Vagina (tissue), 2 donors: ENCODE data around the gene MACF1.

ENCODE experiments used
- POLR2AphosphoS5 ChIP-seq, 2 donors: sonication (generic); formaldehyde crosslinking; IDR thresholded peaks; one replicate each; pipeline ENCODE4 v1.9.0; 2017; ENCODE audit warnings: antibody characterized with exemption in 2 of 2, mild to moderate bottlenecking in 2 of 2, low read depth in 1 of 2; ENCODE audit not compliant: insufficient read depth in 1 of 2
- TF ChIP-seq, protein P1 (sequence below), 3 experiments: fragments of 450-650 bp in 2 of 3; fragments of 200-600 bp in 1 of 3; sonication (generic) in 1 of 3; IDR thresholded peaks; one replicate each; pipeline ENCODE4 v1.5.1; 2017 to 2019; ENCODE audit warnings: antibody characterized with exemption in 3 of 3, mild to moderate bottlenecking in 2 of 3, moderate library complexity in 2 of 3

DNA sequence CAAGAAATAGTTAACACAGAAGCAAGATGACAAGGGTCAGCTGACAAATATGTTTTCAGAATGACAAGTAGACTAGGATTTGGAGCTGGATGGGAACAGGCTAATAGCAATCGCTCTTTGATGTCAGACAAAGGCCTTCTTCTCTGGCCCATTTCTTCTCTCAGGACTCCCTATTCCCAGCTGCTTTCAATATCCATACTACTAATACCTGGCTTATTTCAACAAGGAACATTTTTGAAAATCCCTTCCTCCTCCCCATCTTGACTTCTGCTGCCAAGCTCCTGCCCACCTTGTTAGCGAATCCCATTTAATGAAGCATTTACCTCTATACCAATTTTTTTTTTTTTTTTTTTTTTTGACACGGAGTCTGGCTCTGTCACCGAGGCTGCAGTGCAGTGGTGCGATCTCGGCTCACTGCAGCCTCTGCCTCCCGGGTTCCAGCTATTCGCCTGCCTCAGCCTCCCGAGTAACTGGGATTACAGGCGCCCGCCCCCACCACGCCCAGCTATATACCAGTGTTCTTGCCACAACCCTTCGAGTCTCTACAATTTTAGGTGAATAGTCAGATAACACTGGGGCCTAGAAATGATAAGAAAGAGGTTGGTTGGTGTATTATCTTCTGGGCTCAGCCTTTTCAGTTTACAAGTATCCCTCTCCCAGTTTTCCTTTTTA, 68.4 kb downstream of the MACF1 start:
- TF ChIP-seq, protein P1, sequence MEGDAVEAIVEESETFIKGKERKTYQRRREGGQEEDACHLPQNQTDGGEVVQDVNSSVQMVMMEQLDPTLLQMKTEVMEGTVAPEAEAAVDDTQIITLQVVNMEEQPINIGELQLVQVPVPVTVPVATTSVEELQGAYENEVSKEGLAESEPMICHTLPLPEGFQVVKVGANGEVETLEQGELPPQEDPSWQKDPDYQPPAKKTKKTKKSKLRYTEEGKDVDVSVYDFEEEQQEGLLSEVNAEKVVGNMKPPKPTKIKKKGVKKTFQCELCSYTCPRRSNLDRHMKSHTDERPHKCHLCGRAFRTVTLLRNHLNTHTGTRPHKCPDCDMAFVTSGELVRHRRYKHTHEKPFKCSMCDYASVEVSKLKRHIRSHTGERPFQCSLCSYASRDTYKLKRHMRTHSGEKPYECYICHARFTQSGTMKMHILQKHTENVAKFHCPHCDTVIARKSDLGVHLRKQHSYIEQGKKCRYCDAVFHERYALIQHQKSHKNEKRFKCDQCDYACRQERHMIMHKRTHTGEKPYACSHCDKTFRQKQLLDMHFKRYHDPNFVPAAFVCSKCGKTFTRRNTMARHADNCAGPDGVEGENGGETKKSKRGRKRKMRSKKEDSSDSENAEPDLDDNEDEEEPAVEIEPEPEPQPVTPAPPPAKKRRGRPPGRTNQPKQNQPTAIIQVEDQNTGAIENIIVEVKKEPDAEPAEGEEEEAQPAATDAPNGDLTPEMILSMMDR (IDR thresholded peaks at IDR 0.05), result no peak
- TF ChIP-seq POLR2AphosphoS5 (IDR thresholded peaks at IDR 0.05; ENCODE audit: insufficient read depth in 1 of 2, low read depth in 1 of 2), result no peak
